Measurements from ENCODE around the gene LRMDA. TPM values are rescaled to one million over a fixed set of nuclear protein-coding genes. Genes with fewer than 3 reads are reported as not detected.
"Not testable (repeated sequence)": the region's sequence is repeated elsewhere in the genome, so short reads cannot be mapped to it uniquely, and the experiment has no call there.

Gene LRMDA
- total and polyA plus RNA-seq, 2 donors (not counting 3 experiments of a cell fraction or from before 2014, with no cell fraction given) = 9.7 to 18.0 TPM

DNA sequence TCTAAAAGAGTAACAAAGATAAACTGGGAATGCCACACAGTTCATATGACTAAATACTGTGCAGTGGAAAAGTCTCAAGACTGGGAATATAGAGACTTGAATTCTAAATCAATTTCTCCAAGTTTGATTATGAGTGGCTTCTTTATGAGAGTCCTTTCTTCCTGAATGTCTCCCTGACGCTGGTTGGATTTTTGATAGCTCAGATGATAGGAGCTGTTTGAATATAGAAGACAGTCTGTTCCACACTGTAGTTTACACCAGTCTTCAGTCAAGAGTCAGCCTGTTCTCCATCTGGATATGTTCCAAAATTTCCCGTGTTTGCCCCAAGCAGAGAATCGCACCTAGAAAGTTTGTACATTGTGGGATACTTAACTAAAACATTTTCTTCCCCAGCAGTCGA, 173.7 kb downstream of the LRMDA start:
- H3K9me3 ChIP-seq (replicated peaks; ENCODE audit: control insufficient read depth, insufficient read depth, low read length) = no peaks in the 10 kb centered on the region
- H3K36me3 ChIP-seq (ENCODE audit: control insufficient read depth in 2 of 2, extremely low read depth in 1 of 2, insufficient read depth in 2 of 2, low read length in 2 of 2) = no peaks in the 10 kb centered on the region
- no peaks in the 10 kb centered on the region for H3K79me2 ChIP-seq (ENCODE audit: control insufficient read depth, insufficient read depth, low read length)
- no peak for TF ChIP-seq POLR2A (IDR thresholded peaks at IDR 0.05; ENCODE audit: low read depth, low read length)
- no peak for TF ChIP-seq MYC (IDR thresholded peaks at IDR 0.05; ENCODE audit: low read depth, low read length)
- TF ChIP-seq JUN (IDR thresholded peaks at IDR 0.05; ENCODE audit: borderline replicate concordance, insufficient read depth, insufficient read length, low read depth) = no peak
- TF ChIP-seq, protein P1, sequence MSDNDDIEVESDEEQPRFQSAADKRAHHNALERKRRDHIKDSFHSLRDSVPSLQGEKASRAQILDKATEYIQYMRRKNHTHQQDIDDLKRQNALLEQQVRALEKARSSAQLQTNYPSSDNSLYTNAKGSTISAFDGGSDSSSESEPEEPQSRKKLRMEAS (IDR thresholded peaks at IDR 0.05; ENCODE audit: insufficient read depth, insufficient read length) = no peak
- TF ChIP-seq, protein P2, sequence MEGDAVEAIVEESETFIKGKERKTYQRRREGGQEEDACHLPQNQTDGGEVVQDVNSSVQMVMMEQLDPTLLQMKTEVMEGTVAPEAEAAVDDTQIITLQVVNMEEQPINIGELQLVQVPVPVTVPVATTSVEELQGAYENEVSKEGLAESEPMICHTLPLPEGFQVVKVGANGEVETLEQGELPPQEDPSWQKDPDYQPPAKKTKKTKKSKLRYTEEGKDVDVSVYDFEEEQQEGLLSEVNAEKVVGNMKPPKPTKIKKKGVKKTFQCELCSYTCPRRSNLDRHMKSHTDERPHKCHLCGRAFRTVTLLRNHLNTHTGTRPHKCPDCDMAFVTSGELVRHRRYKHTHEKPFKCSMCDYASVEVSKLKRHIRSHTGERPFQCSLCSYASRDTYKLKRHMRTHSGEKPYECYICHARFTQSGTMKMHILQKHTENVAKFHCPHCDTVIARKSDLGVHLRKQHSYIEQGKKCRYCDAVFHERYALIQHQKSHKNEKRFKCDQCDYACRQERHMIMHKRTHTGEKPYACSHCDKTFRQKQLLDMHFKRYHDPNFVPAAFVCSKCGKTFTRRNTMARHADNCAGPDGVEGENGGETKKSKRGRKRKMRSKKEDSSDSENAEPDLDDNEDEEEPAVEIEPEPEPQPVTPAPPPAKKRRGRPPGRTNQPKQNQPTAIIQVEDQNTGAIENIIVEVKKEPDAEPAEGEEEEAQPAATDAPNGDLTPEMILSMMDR (IDR thresholded peaks at IDR 0.05; ENCODE audit: extremely low read depth in 1 of 2, insufficient read depth in 1 of 2, low read depth in 1 of 2, low read length in 2 of 2) = no peak
- TF ChIP-seq POLR2AphosphoS5 (IDR thresholded peaks at IDR 0.05; ENCODE audit: insufficient read depth, low read depth, low read length) = no peak
- no peak for TF ChIP-seq GATA2 (IDR thresholded peaks at IDR 0.05; ENCODE audit: insufficient read depth, insufficient read length, low read depth, low read length)
- TF ChIP-seq FOS (IDR thresholded peaks at IDR 0.05; ENCODE audit: borderline replicate concordance, insufficient read depth, low read length) = no peak
- TF ChIP-seq EZH2 (IDR thresholded peaks at IDR 0.05; ENCODE audit: borderline replicate concordance, low read depth, low read length, severe bottlenecking) = no peak
- FAIRE-seq (no peak), DNase-seq (ENCODE audit: low read depth, low spot score) (no peak)
- H3K9me1 ChIP-seq (replicated peaks; ENCODE audit: control insufficient read depth, extremely low read depth, insufficient read depth, low read length) = no peaks in the 10 kb centered on the region
- no peak overlapping the region for H3K4me2 ChIP-seq (ENCODE audit: insufficient read depth, low read length)
- H3K27ac ChIP-seq (ENCODE audit: insufficient read depth, low read depth, low read length) = no peak overlapping the region
- no peaks in the 10 kb centered on the region for H4K20me1 ChIP-seq (replicated peaks; ENCODE audit: control insufficient read depth, extremely low read depth, insufficient read depth, low read length)
- ChIA-PET CTCF (no interaction called here), POLR2A (no interaction called here)
- H3K4me3 ChIP-seq (replicated peaks in 1 of 3; ENCODE audit: insufficient read depth in 1 of 3, low read depth in 1 of 3, low read length in 3 of 3) = no peak overlapping the region
- no peaks in the 10 kb centered on the region for H3K4me1 ChIP-seq (ENCODE audit: control insufficient read depth, extremely low read depth, insufficient read depth, low read length)
- no peak overlapping the region for H2AFZ ChIP-seq (ENCODE audit: low read depth, low read length)
- dilution Hi-C loops (cut with MboI; ENCODE audit: extremely low pct_ligation_motif_present, low sequenced_read_pairs) = no loop called here
- intact Hi-C loops (cut with micrococcal nuclease) = no loop called here
- no peaks in the 10 kb centered on the region for H3K27me3 ChIP-seq (ENCODE audit: control insufficient read depth in 2 of 2, insufficient read depth in 2 of 2, low read length in 2 of 2)
- no peak overlapping the region for H3K9ac ChIP-seq (replicated peaks; ENCODE audit: extremely low read depth, insufficient read depth, low read length)
- BruUV-seq (replicated peaks) = no TSS peak

DNA sequence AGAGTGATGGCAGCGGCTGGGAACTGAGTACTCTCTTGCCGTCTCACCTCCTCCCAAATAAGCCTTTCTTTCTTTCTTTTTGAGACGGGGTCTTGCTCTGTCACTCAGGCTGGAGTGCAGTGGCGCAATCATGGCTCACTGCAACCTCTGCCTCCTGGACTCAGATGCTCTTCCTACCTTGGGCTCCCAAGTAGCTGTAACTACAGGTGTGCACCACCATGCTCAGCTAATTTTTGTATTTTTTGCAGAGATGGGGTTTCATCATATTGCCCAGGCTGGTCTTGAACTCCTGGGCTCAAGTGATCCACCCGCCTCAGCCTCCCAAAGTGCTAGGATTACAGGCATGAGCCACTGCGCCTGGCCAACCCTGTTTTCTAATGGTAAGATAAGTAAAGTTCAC, 174.4 kb downstream of the LRMDA start:
- H3K27ac ChIP-seq (ENCODE audit: insufficient read depth, low read depth, low read length); CTCF ChIA-PET; DNase-seq (ENCODE audit: low read depth, low spot score); H3K4me2 ChIP-seq (ENCODE audit: insufficient read depth, low read length); H3K27me3 ChIP-seq (ENCODE audit: control insufficient read depth in 2 of 2, insufficient read depth in 2 of 2, low read length in 2 of 2); H3K4me1 ChIP-seq (ENCODE audit: control insufficient read depth, extremely low read depth, insufficient read depth, low read length); POLR2A ChIA-PET; H3K9ac ChIP-seq (replicated peaks; ENCODE audit: extremely low read depth, insufficient read depth, low read length); dilution Hi-C loops (cut with MboI; ENCODE audit: extremely low pct_ligation_motif_present, low sequenced_read_pairs); H3K9me3 ChIP-seq (replicated peaks; ENCODE audit: control insufficient read depth, insufficient read depth, low read length); H2AFZ ChIP-seq (ENCODE audit: low read depth, low read length); H4K20me1 ChIP-seq (replicated peaks; ENCODE audit: control insufficient read depth, extremely low read depth, insufficient read depth, low read length); H3K9me1 ChIP-seq (replicated peaks; ENCODE audit: control insufficient read depth, extremely low read depth, insufficient read depth, low read length); FAIRE-seq; H3K36me3 ChIP-seq (ENCODE audit: control insufficient read depth in 2 of 2, extremely low read depth in 1 of 2, insufficient read depth in 2 of 2, low read length in 2 of 2); BruUV-seq (replicated peaks); H3K79me2 ChIP-seq (ENCODE audit: control insufficient read depth, insufficient read depth, low read length); H3K4me3 ChIP-seq (replicated peaks in 1 of 3; ENCODE audit: insufficient read depth in 1 of 3, low read depth in 1 of 3, low read length in 3 of 3); intact Hi-C loops (cut with micrococcal nuclease): not testable (repeated sequence)
